ENCODE data around the gene TSPYL6.

DNA sequence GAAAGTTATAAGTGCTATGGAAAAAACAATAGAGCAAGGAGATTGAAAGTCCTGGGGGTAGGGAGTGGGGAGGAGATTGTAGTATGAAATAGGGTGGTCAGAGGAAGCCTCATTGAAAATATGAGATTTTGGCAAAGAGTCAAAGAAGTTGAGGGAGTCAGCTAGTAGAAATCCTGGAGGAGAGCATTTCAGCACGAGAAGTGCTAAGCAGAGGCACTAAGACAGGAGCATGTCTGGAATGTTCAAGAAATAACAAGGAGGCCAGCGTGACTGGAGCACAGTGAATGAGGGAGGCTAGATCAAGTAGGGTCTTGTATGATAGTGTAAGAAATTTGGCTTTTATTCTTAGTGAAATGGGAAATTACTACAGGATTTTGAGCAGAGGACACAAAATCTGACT is 2.1 kb upstream of the TSPYL6 start:
- TF ChIP-seq, protein P1, sequence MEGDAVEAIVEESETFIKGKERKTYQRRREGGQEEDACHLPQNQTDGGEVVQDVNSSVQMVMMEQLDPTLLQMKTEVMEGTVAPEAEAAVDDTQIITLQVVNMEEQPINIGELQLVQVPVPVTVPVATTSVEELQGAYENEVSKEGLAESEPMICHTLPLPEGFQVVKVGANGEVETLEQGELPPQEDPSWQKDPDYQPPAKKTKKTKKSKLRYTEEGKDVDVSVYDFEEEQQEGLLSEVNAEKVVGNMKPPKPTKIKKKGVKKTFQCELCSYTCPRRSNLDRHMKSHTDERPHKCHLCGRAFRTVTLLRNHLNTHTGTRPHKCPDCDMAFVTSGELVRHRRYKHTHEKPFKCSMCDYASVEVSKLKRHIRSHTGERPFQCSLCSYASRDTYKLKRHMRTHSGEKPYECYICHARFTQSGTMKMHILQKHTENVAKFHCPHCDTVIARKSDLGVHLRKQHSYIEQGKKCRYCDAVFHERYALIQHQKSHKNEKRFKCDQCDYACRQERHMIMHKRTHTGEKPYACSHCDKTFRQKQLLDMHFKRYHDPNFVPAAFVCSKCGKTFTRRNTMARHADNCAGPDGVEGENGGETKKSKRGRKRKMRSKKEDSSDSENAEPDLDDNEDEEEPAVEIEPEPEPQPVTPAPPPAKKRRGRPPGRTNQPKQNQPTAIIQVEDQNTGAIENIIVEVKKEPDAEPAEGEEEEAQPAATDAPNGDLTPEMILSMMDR (IDR thresholded peaks at IDR 0.05): no peak
- no peak for TF ChIP-seq POLR2A (IDR thresholded peaks at IDR 0.05)
